GM21447 (cell line): ENCODE data around the gene PAXX.

Experiments used
- ATAC-seq: cut with Tn5 transposase; IDR thresholded peaks from one replicate; pipeline ENCODE4 v1.9.1; 2021; ENCODE audit not compliant: unreplicated experiment

Gene PAXX

DNA sequence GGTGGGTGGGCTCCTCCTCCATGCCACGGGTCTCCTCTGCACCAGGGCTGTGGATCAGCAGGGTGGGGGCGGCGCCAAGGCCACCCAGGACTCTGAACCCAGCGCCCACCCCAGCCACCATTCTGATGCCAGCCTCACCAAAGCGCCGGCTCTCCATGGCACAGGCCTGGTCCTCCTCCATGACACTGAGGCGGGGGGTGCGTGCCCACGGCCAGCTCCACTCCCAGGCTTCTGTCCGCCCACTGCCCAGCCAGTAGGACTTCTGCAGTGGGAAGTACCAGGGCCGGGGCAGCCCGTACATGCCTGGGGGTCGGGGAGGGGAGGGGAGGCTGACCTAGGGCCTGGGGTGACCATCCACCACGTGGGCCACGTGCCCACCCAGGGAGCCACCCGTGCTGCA, 24.2 kb downstream of the PAXX start:
- ATAC-seq: no peak

DNA sequence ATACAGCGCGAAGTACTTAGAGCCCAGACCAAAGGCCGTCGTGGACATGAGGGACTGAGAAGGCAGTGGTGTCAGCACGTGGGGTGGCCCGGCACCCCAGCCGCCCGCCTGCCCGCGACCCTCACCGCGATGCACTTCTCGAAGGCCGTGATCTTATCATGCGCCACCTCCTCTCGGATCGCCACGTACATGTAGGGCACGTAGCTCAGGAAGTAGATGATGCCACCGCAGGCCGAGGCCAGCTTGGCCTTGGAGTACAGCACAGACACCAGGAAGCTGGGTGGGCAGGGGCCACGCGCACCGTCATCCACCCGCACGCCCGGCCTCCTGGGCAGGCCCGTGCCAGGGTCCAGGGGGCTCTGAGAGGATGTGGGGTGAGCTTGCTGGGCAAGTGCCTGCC, 24.8 kb downstream of the PAXX start:
- no peak for ATAC-seq

DNA sequence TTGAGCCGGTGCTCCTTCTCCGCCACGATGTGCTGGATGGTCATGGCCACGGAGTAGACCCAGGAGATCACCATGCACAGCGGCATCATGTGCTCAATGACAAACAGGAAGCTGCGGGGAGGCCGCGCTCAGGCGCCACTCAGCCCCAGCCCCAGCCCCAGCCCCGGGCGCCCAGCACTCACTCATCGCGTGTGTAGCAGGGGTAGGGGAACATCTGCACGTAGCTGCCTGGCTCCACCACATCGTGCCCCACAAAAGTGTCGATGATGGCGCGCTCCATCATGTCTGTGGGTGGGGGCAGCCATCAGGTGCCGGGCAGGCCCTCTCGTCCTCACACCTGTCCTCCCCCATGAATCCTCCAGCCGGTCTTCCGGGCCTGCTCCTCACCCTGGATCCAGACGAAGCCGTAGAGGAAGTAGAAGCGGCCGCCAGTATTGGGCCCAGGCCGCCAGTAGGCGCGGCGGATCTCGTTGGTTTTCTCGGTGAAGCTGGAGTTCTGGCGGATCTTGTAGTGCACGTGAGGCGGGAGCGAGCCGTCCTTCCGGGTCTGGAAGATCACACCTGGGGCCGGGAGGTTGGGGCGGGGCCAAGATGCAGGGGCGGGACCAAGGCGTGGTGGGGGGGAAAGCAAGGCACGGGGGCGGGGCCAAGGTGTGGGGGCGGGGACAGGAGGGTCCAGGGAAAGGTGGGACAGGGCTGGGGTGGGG, 25.7 kb downstream of the PAXX start:
- ATAC-seq: no peak

DNA sequence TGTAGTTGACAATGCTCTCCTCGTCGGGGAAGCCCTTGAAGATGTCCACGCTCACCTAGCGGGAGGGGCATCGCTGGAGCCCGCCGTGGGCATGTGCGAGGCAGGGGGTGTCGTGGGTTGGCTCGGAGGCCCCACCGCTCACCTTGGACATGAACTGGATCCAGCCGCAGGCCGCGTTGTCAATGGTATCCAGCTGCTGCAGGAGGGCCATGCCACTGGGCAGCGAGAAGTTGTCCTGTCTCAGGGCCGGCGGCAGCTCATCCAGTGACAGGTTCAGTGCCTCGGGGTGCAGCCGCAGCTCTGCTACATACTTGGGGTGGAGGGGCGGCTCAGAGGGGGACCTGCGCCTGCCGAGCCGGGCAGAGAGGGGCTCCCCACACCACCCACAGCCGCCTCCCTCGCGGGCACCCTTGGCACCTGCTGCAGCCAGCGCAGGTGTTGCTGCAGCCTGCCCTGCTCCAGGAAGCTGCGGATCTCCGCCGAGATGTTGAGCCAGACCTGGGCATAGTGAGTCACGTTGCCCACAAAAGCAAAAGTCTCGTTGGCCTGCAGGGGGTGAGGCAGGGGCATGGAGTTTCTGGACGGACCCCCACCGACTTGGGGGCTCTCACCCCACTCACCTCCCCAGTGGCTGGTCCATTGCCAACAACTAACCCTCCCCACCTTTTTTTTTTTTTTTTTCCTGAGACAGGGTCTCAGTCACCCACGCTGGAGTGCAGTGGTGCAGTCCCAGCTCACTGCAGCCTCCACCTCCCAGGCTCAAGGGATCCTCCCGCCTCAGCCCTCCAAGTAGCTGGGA, 26.7 kb downstream of the PAXX start:
- ATAC-seq: no peak

DNA sequence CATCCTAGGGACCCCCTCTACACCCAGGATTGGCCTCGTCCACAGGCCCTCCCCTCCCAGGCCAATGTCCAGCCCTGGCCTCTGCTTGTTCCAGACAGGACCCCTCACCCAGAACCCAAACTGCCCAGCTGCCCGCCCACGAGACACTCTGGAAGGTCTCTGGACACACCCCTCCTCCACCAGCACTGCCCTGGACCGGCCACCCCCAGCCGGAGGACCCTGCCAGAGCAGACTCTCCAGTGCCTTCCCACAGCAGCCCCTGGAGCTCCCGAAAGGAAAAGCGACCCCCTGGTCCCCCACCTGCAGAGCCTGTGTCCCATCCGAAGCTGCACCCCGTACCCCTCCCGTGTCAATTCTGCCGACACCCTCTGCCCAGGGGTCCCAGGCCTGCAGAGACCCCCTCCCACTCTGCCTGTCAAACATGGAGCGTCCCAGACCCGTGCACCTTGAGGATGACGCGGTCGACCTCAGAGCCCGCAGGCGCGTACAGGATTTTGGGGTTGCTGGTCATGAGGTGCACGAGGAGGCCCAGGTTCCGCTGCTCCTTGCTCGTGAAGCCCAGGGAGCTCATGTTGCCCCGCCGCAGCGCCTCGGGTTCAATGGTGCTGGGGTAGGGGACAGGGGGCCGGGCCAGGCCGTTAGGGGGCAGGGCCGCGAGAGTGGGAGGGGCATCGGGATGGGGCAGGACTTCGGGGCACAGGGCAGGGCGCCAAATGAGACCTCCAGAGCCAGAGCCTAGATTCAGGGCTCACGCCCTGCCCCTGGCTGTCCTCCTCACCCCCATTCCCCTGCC, 27.9 kb downstream of the PAXX start:
- no peak for ATAC-seq

DNA sequence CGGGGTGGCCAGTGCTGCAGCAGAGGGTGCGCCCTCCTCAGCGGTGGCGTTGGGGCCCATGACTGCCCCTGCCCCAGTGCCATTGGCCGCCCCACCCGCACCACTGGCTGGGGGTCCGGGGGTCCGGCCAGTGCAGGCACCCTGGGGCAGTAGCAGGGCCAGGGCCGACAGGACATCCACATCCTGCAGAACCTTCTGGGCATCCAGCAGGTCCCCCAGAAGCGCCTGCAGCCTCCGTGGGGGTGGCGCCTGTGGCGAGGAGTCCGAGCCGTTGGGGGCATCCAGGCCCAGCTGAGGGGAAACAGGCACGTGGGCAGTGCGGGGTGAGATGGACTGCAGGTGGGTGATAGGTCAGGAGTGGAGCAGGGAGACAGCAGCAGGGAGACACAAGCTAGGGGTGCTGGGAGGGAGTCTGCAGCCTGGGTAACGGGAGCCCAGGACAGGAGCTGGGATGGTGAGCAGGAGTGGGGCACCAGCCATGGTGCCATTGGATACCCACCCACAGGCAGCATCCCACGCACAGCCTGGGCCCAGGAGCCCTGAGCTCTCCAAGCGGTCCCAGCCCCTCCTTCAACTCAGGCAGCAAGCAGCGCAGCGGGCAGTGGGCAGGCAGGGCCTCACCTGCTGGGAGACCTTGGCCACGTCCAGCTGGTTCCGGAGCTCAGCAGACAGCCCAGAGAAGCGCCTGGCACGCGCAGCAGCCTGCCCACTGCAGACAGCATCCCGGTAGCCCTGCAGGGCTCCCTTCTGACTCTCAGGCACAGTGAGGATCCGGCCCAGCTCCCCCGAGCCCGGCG, 28.7 kb downstream of the PAXX start:
- ATAC-seq: no peak

DNA sequence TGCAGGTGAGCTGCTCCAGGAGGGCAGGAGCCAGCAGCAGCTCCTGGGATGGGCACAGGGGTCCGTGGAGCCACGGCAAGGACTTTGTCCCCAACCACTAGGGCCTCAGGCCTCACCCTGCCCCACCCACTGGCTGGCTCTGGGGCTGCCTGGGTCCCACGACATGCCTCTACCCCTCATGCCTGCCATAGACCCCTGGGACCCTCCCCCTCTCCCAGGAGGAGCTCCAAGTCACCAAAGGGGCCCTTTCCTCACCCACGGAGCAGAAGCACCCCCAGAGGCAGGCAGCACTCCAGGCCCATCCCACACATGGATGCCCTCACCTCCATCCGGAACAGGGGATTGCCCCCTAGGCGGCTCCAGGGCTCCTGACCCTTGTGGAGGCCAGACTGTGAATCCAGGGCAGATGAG, 29.4 kb downstream of the PAXX start:
- ATAC-seq: no peak

DNA sequence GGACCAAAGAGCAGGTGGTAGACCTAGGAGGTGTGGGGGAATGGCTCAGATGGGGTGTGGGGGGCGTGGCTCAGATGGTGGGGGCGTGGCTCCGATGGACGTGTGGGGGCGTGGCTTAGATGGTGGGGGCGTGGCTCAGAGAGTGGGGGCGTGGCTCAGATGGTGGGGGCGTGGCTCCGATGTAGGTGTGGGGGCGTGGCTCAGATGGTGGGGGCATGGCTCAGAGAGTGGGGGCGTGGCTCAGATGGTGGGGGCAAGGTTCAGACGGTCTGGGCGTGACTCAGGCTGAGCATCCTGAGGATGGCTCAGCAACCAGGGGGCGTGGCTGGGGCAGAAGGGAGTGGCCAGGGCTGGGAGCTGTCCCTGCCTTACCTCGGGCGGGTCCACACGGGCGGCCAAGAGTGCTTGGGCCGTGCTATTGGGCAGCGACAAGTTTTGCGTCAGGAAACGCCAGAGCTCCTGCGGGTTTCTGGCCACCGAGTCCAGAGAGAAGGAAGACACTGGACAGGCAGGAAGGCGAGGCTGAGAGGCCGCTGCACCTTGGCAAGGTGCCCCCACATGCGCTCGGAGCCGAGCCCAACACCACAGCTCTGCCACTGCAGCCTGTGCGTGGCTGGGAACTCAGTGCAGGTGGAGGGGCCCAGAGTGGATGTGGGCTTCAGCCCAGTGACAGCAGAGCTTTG, 29.9 kb downstream of the PAXX start:
- no peak for ATAC-seq

DNA sequence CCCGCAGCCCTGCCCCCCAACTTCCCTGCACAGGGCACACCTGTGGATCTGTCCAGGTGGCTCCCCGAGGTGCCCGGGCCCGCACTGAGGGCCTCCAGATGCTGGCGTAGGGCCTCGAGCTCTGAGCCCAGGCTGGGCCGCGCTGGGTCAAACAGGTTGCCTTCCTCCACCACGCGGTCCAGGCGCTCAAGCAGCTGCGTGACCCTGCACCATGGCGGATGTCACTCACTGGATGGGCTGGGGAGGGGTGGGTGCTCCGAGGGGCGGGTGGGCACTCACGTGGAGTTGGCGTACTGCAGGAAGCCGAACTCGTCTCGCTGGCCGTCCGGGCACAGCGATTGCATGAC, 30.4 kb downstream of the PAXX start:
- ATAC-seq: no peak

DNA sequence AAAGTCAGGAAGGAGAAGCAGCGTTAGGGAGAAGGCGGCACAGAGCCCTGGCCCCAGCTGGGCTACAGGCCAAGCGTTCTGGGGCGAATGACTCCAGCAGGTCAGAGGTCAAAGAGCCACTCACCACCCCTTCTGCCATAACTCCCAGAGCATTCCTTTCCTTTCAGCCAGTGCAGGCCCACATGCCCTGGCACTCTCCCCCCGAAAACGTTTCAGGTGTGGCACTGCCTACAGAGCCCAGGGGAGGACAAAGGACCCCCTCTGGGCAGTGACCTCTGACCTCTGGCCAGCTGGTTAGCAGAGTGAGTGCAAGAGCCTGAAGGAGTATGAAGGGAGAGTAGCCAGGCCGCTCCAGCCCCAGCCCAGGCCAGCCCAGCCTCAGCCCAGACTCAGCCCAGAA, 30.9 kb downstream of the PAXX start:
- no peak for ATAC-seq

DNA sequence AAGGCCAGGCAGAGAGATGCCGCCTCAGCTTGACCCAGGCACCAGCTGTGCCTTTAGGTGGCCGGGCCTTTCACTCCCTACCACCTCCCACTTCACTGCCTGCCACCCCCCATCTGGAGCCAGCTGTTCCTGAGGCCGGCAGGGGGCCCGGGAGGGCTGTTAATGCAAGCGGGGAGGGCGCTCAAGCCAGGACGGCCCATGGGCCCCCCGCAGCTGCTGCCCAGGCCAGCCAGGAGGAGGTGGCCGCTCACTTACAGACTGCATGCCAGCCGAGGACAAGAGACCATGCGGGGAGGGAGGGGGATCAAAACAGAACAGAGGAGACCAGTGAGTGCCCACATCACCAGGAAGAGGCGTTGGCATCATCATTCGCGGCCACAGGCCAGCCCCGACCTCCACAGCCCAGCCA, 31.4 kb downstream of the PAXX start:
- ATAC-seq: no peak

DNA sequence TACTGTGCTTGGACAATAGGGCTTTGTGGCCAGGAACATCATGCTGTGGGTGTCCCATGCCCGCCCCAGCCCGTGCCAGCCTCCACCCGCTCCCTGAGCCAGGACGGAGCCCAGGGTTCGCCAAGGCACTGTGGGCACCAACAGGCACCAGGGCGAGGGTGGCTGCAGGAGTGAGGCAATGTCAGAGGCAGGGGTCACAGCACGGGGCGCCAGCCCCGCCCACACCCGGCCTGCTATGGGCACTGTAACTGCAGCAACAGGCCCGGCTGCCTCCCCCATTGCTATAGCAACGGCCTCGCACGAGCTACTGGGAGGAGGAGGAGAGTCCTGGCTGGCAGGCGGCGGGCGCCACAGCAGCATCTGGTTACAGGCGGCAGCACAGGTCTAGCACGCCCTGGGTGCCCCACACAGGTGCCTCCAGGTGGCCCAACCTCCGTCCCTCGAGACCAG, 33.3 kb downstream of the PAXX start:
- no peak for ATAC-seq

DNA sequence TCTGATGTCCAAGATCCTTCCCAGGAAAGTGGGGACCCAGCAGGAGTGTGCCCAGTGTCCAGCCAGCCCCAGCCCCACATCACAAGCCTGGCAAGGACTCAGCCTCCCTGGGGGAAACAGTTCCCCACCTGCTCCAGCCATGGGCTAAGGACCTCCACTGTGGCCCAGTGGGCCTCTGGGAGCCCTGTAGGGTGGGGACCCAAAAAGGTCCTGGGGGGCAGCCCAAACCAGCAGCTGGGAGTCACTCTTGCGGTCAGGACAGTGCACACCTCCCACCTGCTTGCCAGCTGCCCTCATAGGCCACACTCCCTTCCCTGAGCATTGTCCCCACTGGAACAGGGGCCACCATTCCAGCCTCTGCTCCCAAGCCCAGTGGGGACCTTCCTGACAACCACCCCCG, 34.2 kb downstream of the PAXX start:
- no peak for ATAC-seq

DNA sequence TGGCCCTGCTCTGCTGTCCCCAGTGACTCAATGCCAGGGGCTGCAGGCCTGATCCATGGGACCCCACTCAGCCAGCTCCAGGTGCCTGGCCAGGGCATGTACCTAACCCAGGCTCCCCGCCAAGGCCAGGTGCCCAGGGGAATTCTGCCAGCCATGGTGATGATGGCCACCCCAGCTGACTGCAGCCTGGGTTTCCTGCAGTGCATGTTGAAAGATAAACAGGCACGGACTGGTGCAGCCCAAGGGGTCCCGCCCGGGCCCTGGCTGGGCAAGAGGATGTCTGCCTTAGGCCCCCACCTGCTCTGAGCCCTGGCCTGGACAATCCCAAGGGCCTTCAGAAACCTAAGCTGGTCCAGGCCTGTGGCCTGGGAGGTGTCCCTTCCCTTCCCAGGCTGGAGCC, 34.6 kb downstream of the PAXX start:
- ATAC-seq: no peak

DNA sequence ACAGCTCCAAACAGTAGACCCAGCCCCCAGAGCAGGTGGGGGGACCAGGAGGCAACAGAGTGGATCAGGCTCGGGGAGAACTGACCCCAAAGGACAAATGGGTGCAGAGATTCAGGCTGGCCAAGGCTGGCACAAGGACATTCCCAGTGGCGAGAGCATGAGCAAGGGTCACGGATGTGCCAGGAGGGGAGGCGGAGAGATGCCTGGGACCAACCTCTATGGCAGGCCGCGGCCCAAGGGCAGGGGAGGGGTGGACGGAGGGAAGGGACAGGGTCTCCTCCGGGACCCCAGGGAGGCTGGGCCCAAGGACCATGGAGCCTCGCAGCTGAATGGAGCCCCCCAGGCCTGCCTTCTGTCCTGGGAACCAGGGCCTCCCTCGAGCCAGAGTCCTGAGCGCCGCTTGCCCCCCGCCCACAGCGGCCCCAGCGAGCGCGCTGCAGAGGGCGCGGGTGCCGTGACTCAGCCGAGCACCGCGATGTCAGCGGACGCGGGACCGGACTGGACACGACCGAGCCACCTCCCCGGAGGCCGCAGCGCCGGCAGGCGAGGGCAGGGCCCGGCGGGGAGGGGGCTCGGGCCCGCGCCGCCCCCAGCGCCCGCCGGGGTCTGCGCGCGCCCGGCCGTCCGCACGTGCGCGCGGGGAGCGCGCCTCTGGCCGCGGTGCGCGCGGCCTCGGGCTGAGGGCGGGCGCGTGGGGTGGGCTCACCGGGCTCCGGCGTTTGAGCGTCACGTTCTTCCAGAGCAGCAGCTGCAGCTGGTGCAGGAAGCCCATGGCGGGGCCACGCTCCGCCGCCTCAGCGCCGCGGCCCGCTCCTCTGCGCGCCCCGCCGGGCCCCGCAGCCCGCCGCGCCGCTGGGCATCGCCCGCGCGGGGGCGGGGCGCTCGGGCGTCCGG, 35.4 kb downstream of the PAXX start, which contains the start of gene ABCA2:
ABCA2 (minus strand) TSS at position 869 of the 894 bp plus-strand sequence; CDS start at position 772, 97 bp downstream.
- ATAC-seq: no peak

DNA sequence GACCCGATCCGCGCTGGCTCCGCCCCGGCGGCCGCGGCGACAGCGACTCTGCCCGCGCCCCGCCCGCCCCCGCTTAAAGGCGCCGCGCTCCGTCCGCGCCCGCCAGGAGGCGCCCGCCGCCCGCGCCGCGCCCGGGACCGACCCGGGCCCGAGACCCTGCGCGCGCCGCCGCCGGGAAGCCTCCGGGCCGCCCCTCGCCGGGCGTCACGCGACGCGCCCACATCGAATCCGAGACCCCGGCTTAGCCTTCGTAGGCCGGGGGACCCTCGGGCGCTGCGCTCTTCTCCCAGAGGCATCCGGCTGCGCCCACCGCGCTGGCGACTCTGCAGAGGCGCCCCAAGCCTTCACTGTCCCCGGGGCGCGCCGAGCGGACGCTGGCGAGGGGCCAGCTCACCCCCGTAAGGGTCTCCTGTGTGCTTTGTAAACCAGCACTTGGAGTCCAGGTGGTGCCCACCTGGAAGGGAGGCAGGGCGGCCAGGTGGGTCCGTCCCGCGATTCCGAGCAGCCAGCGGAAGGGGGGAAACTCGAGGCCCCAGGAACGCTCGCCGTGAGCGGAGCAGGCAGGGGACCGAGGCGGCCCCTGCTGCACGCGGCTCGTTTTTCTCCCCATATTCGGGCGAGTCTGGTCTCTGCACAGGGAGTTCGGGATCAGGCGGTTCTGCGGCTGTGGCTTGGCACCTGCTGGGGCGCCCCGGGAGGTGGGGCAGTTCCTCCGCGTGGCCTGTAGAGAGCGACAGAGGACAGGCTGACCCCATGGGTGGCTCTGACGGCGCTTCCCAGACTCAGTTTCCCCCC, 36.2 kb downstream of the PAXX start:
- ATAC-seq: no peak

DNA sequence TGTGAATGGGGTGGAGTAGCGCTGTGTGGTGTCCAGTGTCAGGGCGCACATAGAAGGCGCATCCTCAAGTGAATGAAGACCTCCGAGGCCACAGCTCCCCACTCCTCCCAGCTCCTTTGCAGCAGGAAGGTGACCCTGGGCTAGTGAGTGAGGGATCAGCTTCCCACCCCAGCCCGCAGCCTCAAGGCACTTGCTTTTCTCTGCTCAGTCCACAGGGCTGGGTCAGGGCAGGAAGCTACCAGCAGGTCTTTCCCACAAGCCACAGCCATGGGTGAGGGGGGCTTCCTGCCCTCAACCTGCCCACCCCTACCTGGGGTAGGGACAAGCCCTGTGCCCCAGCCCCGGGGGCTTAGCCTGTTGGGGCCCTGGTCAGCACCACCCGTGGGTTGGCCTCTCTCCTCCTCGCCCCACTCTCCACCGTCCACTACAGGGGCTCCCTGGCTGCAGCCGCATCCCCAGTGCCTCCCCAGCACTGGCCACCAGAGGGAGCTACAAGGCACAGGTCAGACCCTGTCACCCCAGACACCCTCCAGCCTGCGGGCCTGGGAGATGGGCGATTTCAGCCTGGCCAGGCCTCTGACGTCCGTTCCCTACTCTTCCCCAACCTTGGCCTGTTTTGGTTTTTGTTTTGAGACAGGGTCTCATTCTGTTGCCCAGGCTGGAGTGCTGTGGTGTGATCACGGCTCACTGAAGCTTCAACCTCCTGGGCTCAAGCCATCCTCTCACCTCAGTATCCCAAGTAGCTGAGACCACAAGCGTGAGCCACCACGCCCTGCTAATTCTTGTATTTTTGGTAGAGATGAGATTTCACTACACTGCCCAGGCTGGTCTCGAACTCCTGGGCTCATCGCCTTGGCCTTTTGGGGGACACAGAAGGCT, 37.1 kb downstream of the PAXX start:
- peak; percentile 38 for ATAC-seq

DNA sequence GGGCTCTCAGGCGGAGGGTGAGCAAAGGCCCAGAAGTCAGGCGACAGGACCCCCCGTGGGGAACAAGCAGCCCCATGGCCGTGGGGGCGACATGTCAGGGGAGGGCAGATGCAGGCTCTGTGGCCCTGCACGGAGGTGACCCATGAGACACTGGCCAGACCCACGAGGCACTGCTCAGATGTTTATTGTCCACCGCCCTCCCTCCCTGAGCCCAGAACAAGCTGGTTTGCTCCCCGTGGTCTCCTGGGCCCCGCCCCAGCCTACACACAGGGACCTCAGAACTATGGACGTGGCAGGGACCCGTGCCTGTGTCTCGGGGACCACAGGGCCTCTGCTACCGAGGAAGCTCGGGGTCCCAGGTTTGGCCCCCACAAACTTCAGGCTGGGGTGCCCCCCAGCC, 37.8 kb downstream of the PAXX start:
- no peak for ATAC-seq
